IMR-90 (cell line): ENCODE data around the gene MAP3K7CL.

ENCODE experiments used
- CHD1 ChIP-seq: IDR thresholded peaks from 2 replicates; pipeline ENCODE4 v1.6.1; 2012; ENCODE audit warnings: low read depth, low read length, improper control_type of control experiment
- CTCF ChIP-seq: conservative IDR thresholded peaks from 2 replicates; pipeline ENCODE4 v1.5.1; 2012; ENCODE audit warnings: mild to moderate bottlenecking, low read depth, low read length, improper control_type of control experiment
- ELK1 ChIP-seq: fragments of 150-350 bp; IDR thresholded peaks from 2 replicates; pipeline ENCODE4 v1.6.1; 2016; ENCODE audit warnings: low read depth, mild to moderate bottlenecking, low read length, moderate library complexity, borderline replicate concordance
- NFE2L2 ChIP-seq: fragments of 150-350 bp; IDR thresholded peaks from 2 replicates; pipeline ENCODE4 v1.6.1; 2016; ENCODE audit warnings: low read depth, mild to moderate bottlenecking, low read length
- POLR2A ChIP-seq: IDR thresholded peaks from 2 replicates; pipeline ENCODE4 v1.6.1; 2012; ENCODE audit warnings: mild to moderate bottlenecking, low read depth, low read length
- RAD21 ChIP-seq: IDR thresholded peaks from 2 replicates; pipeline ENCODE4 v1.6.1; 2012; ENCODE audit warnings: low read length, improper control_type of control experiment
- RFX5 ChIP-seq: IDR thresholded peaks from 2 replicates; pipeline ENCODE4 v1.8.0; 2012; ENCODE audit warnings: low read depth, mild to moderate bottlenecking, low read length, moderate library complexity
- SMC3 ChIP-seq: fragments of 150-350 bp; IDR thresholded peaks from 2 replicates; pipeline ENCODE4 v1.6.1; 2016; ENCODE audit warnings: low read depth, mild to moderate bottlenecking, antibody characterized with exemption, low read length, moderate library complexity

DNA sequence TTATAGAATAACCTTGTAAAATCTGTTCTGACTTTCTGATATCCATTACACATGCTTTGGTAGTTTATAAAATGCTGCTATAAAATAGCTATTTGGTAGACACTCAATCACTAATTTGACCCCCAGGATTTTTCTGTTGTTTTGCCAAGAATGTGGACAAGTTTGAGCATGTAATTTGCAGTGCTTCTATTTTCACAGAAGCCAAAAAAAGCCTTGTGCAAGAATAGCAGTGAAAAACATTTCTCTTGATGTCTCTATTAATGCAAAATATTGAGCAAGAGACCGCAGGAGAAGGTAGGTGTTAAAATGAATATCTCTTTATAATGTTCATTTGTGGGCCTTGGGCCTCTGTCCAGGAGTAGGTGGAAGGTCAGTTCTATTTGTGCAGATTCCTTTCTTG, 22.5 kb downstream of the MAP3K7CL start:
- TF ChIP-seq CTCF, result no peak
- no peak for TF ChIP-seq SMC3
- TF ChIP-seq POLR2A, result no peak
- no peak for TF ChIP-seq RFX5
- TF ChIP-seq ELK1, result no peak
- TF ChIP-seq RAD21, result no peak
- TF ChIP-seq NFE2L2, result no peak
- no peak for TF ChIP-seq CHD1
